Measurements from ENCODE around the gene ZFPM1. TPM values are rescaled to one million over a fixed set of nuclear protein-coding genes. Genes with fewer than 3 reads are reported as not detected.

ZFPM1 gene
- total RNA-seq, 2 experiments from 2014 or later = 2.1 to 14.2 TPM

- Histone ChIP-seq H3K4me3 (ENCODE audit: low read depth, low read length, poor library complexity, severe bottlenecking) (no peak overlapping the region), H3K79me2 (ENCODE audit: insufficient read depth, low read depth, low read length) (no peaks in the 10 kb centered on the region), H4K20me1 (ENCODE audit: insufficient read depth, low read length) (no peaks in the 10 kb centered on the region), H3K9me3 (ENCODE audit: low read length) (no peaks in the 10 kb centered on the region), H3K36me3 (ENCODE audit: insufficient read depth, low read length) (no peaks in the 10 kb centered on the region), H3K9me2 (ENCODE audit: insufficient read depth, low read length) (no peaks in the 10 kb centered on the region), H3K27ac (ENCODE audit: low read depth, low read length, poor library complexity, severe bottlenecking) (no peak overlapping the region), H3K4me1 (ENCODE audit: insufficient read depth, low read length, poor library complexity, severe bottlenecking) (peaks cover 12% of the 10 kb centered on the region), H2AFZ (ENCODE audit: low read length) (no peak overlapping the region), H3K4me2 (ENCODE audit: low read length) (no peak overlapping the region)
- TF ChIP-seq EZH2phosphoT487 (IDR thresholded peaks at IDR 0.05; ENCODE audit: borderline replicate concordance, low read depth, low read length) = no peak
- TF ChIP-seq CTCF (conservative IDR thresholded peaks at IDR 0.05; ENCODE audit: low read length) = no peak
- intact Hi-C loops (cut with micrococcal nuclease; ENCODE audit: unreplicated experiment) = no loop called here
- no TSS peak for BruUV-seq (replicated peaks)
- CTCF ChIA-PET (ENCODE audit: unreplicated experiment) = interaction anchor here (0.6 kb wide), 1 partner anchor 683 kb away, joined by 3 read pairs; no protein-coding TSS in a partner anchor
- no peak for DNase-seq (ENCODE audit: low spot score)
- POLR2A ChIA-PET = no interaction called here
These were observed 56.0 kb downstream of the ZFPM1 start for GRCh38 chr16:88508868-88509748.

GRCh38 chr16:88509749-88510069 lies 56.6 kb downstream of the ZFPM1 start:
- BruUV-seq (replicated peaks) = no TSS peak
- POLR2A ChIA-PET = no interaction called here

More at GRCh38 chr16:88509749-88510069, 56.6 kb downstream of the ZFPM1 start:
- H3K4me2 ChIP-seq (ENCODE audit: low read length) = no peak overlapping the region
- H3K9me2 ChIP-seq (ENCODE audit: insufficient read depth, low read length) = no peaks in the 10 kb centered on the region
- DNase-seq (ENCODE audit: low spot score) = no peak
- H3K9me3 ChIP-seq (ENCODE audit: low read length) = no peaks in the 10 kb centered on the region
- intact Hi-C loops (cut with micrococcal nuclease; ENCODE audit: unreplicated experiment) = no loop called here
- H3K4me1 ChIP-seq (ENCODE audit: insufficient read depth, low read length, poor library complexity, severe bottlenecking) = peaks cover 10% of the 10 kb centered on the region
- no peak for TF ChIP-seq EZH2phosphoT487 (IDR thresholded peaks at IDR 0.05; ENCODE audit: borderline replicate concordance, low read depth, low read length)
- TF ChIP-seq CTCF (conservative IDR thresholded peaks at IDR 0.05; ENCODE audit: low read length) = no peak
- CTCF ChIA-PET (ENCODE audit: unreplicated experiment) = no interaction called here
- no peak overlapping the region for H2AFZ ChIP-seq (ENCODE audit: low read length)
- H3K79me2 ChIP-seq (ENCODE audit: insufficient read depth, low read depth, low read length) = no peaks in the 10 kb centered on the region
- H3K27ac ChIP-seq (ENCODE audit: low read depth, low read length, poor library complexity, severe bottlenecking) = no peak overlapping the region
- no peaks in the 10 kb centered on the region for H3K36me3 ChIP-seq (ENCODE audit: insufficient read depth, low read length)
- no peaks in the 10 kb centered on the region for H4K20me1 ChIP-seq (ENCODE audit: insufficient read depth, low read length)
- H3K4me3 ChIP-seq (ENCODE audit: low read depth, low read length, poor library complexity, severe bottlenecking) = no peak overlapping the region

Measured in OCI-LY7 (cell line).